Uterus (tissue), 4 donors: ENCODE results near the gene BID. TPM values are rescaled to one million over a fixed set of nuclear protein-coding genes. Genes with fewer than 3 reads are reported as not detected.

Experiments used
- DNase-seq, 2 donors: peaks; one replicate each; pipeline ENCODE4 v3.0.0-alpha.2; 2019 to 2020
- H3K27ac ChIP-seq, 2 donors: fragments of 200-600 bp; sonication (generic); 1 replicate in 1 of 2; 2 replicates in 1 of 2; pipeline ENCODE4 v1.5.1; 2016 to 2018
- H3K27me3 ChIP-seq, 2 donors: fragments of 200-600 bp; sonication (generic); one replicate each; pipeline ENCODE4 v1.5.1; 2018 to 2019; ENCODE audit warnings: control low read depth in 1 of 2
- H3K36me3 ChIP-seq, 2 donors: fragments of 200-600 bp; sonication (generic); one replicate each; pipeline ENCODE4 v1.5.1; 2019; ENCODE audit warnings: control low read depth in 1 of 2
- H3K4me1 ChIP-seq, 2 donors: fragments of 200-600 bp; sonication (generic); one replicate each; pipeline ENCODE4 v1.5.1; 2018 to 2019; ENCODE audit warnings: control low read depth in 1 of 2
- H3K4me3 ChIP-seq, 2 donors: fragments of 200-600 bp; sonication (generic); 1 replicate in 1 of 2; 2 replicates in 1 of 2; pipeline ENCODE4 v1.5.1; 2018 to 2019; ENCODE audit warnings: mild to moderate bottlenecking in 1 of 2
- H3K9me3 ChIP-seq, 2 donors: fragments of 200-600 bp; sonication (generic); one replicate each; pipeline ENCODE4 v1.5.1; 2019; ENCODE audit warnings: control low read depth in 1 of 2
- CTCF ChIP-seq, 4 experiments: fragments of 200-600 bp in 2 of 4; fragments of 450-650 bp in 2 of 4; sonication (generic) in 2 of 4; IDR thresholded peaks; one replicate each; pipeline ENCODE4 v1.5.1; 2016 to 2019; ENCODE audit warnings: antibody characterized with exemption in 4 of 4, mild to moderate bottlenecking in 2 of 4, moderate library complexity in 1 of 4
- POLR2A ChIP-seq, 2 donors: fragments of 450-650 bp; IDR thresholded peaks; one replicate each; pipeline ENCODE4 v1.6.1; 2016; ENCODE audit warnings: antibody characterized with exemption in 2 of 2, mild to moderate bottlenecking in 1 of 2, moderate library complexity in 1 of 2
- intact Hi-C: fragments of 100-400 bp; cut with DNase I; formaldehyde crosslinking; loops from one replicate; pipeline ENCODE4 v1.15.1; 2023; ENCODE audit warnings: low total_unique reads
- microRNA-seq: library from miRNA; unstranded; fragments of <30 nt; microRNA quantifications from one replicate; pipeline ENCODE4, GENCODE V29; 2016; ENCODE audit warnings: borderline microRNAs expressed, borderline replicate concordance
- small RNA-seq: library from RNA; depleted of rRNA; stranded (forward); fragments of <200 nt; gene quantifications from one replicate; pipeline ENCODE3, GENCODE V24; 2016
- total RNA-seq, 4 donors: library from RNA; depleted of rRNA in 3 of 4; stranded (reverse); fragments of >200 nt in 3 of 4; gene quantifications; one replicate each; pipeline versions ENCODE4 v1.1.0 to v1.2.4, GENCODE V29; 2014 to 2023
- donor health status: DM: yes; HTN: yes; CAD: no.

Gene BID
- total RNA-seq, 4 donors from 2014 or later: 0.77 to 96.2 (median 10.4) TPM

GRCh38 chr22:17695986-17696385, 78.3 kb downstream of the BID start:
- intact Hi-C loops: no loop called here

DNA sequence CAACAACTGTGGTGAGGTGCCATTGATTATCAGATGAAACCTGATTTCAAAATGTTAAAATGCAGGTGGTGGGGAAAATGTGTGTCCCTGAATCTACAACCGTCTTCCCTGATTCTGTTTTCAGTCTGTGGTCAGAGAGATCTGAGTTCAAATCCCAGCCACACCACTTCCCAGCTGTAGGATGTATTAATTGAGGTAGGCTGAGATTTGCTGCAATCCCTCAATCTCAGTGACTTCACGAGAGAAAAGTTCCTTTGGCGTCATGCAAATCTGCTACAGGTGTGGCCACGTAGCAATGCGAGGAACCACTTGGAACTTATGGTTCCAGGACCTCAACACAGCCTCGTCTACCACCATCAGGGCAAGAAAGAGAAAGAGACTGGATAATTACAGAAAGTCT, 79.5 kb downstream of the BID start:
- TF ChIP-seq POLR2A (IDR thresholded peaks at IDR 0.05) (no peak), CTCF (IDR thresholded peaks at IDR 0.05) (no peak)
- Histone ChIP-seq H3K27me3 (no peaks in the 10 kb centered on the region), H3K4me3 (no peak overlapping the region), H3K9me3 (no peaks in the 10 kb centered on the region), H3K36me3 (no peaks in the 10 kb centered on the region), H3K4me1 (no peaks in the 10 kb centered on the region), H3K27ac (no peak overlapping the region)
- DNase-seq: no peak
- intact Hi-C loops: no loop called here

More at GRCh38 chr22:17695986-17696385, 78.3 kb downstream of the BID start:
- Histone ChIP-seq H3K27ac (no peak overlapping the region), H3K36me3 (no peaks in the 10 kb centered on the region), H3K9me3 (no peaks in the 10 kb centered on the region), H3K4me3 (no peak overlapping the region), H3K4me1 (no peaks in the 10 kb centered on the region), H3K27me3 (no peaks in the 10 kb centered on the region)
- TF ChIP-seq POLR2A (IDR thresholded peaks at IDR 0.05) (no peak), CTCF (IDR thresholded peaks at IDR 0.05) (no peak)
- DNase-seq: no peak

GRCh38 chr22:17694193-17694592, 80.1 kb downstream of the BID start:
- Histone ChIP-seq H3K4me3 (no peak overlapping the region), H3K9me3 (no peaks in the 10 kb centered on the region), H3K27ac (no peak overlapping the region), H3K36me3 (no peaks in the 10 kb centered on the region), H3K27me3 (no peaks in the 10 kb centered on the region), H3K4me1 (no peaks in the 10 kb centered on the region)
- no peak for DNase-seq
- intact Hi-C loops: no loop called here
- TF ChIP-seq POLR2A (IDR thresholded peaks at IDR 0.05) (no peak), CTCF (IDR thresholded peaks at IDR 0.05) (no peak)

- H3K9me3 ChIP-seq: no peaks in the 10 kb centered on the region
- TF ChIP-seq CTCF (IDR thresholded peaks at IDR 0.05) (no peak), POLR2A (IDR thresholded peaks at IDR 0.05) (no peak)
- intact Hi-C loops: no loop called here
- no peaks in the 10 kb centered on the region for H3K36me3 ChIP-seq
- no peaks in the 10 kb centered on the region for H3K4me1 ChIP-seq
- H3K4me3 ChIP-seq: no peak overlapping the region
- no peak for DNase-seq
- no peak overlapping the region for H3K27ac ChIP-seq
- no peaks in the 10 kb centered on the region for H3K27me3 ChIP-seq
These were observed 81.4 kb downstream of the BID start for GRCh38 chr22:17692841-17693240.

- H3K36me3 ChIP-seq: no peaks in the 10 kb centered on the region
- TF ChIP-seq POLR2A (IDR thresholded peaks at IDR 0.05): no peak
- no peak for TF ChIP-seq CTCF (IDR thresholded peaks at IDR 0.05)
- no peak overlapping the region for H3K4me3 ChIP-seq
- no peaks in the 10 kb centered on the region for H3K27me3 ChIP-seq
- no peak for DNase-seq
- no peaks in the 10 kb centered on the region for H3K4me1 ChIP-seq
- intact Hi-C loops: no loop called here
- H3K27ac ChIP-seq: no peak overlapping the region
- H3K9me3 ChIP-seq: no peaks in the 10 kb centered on the region
These were observed 90.0 kb downstream of the BID start for GRCh38 chr22:17684245-17684644.

Small RNAs within 50 kb of the gene (microRNA-seq; reads per million reads assigned to microRNA genes)
- gene MIR3198-1: not detected

Small RNAs within 50 kb of the gene (small RNA-seq; reads per million reads assigned to genes)
- gene MIR3198-1: not detected

Other genes starting within 250 kb of the BID start
- gene SLC25A18, start 211.0 kb downstream of the BID start, total RNA-seq: 10 to 100 TPM in 1 of 4 donors, 1 to 10 TPM in 1, not detected in 2; 6.2 to 11.7 TPM
- 100 to 1,000 TPM in 3 of 4 donors, 10 to 100 TPM in 1; 88.7 to 147 (median 121) TPM for gene ATP6V1E1, start 145.7 kb downstream of the BID start, total RNA-seq
- gene BCL2L13, start 135.7 kb downstream of the BID start, total RNA-seq: 10 to 100 TPM; 15.3 to 35.3 (median 30.1) TPM